ENCODE measurements around the gene MMP15. TPM values are rescaled to one million over a fixed set of nuclear protein-coding genes. Genes with fewer than 3 reads are reported as not detected.

The MMP15 gene
- total and polyA plus RNA-seq, 2 of the 13 experiments (the other 11 are each of a cell fraction or from before 2014, with no cell fraction given), result 35.2 to 44.9 TPM

GRCh38 chr16:58000706-58001676 is 24.6 kb upstream of the MMP15 start, which contains the start of gene USB1 (continued):
- TF ChIP-seq, protein P1, sequence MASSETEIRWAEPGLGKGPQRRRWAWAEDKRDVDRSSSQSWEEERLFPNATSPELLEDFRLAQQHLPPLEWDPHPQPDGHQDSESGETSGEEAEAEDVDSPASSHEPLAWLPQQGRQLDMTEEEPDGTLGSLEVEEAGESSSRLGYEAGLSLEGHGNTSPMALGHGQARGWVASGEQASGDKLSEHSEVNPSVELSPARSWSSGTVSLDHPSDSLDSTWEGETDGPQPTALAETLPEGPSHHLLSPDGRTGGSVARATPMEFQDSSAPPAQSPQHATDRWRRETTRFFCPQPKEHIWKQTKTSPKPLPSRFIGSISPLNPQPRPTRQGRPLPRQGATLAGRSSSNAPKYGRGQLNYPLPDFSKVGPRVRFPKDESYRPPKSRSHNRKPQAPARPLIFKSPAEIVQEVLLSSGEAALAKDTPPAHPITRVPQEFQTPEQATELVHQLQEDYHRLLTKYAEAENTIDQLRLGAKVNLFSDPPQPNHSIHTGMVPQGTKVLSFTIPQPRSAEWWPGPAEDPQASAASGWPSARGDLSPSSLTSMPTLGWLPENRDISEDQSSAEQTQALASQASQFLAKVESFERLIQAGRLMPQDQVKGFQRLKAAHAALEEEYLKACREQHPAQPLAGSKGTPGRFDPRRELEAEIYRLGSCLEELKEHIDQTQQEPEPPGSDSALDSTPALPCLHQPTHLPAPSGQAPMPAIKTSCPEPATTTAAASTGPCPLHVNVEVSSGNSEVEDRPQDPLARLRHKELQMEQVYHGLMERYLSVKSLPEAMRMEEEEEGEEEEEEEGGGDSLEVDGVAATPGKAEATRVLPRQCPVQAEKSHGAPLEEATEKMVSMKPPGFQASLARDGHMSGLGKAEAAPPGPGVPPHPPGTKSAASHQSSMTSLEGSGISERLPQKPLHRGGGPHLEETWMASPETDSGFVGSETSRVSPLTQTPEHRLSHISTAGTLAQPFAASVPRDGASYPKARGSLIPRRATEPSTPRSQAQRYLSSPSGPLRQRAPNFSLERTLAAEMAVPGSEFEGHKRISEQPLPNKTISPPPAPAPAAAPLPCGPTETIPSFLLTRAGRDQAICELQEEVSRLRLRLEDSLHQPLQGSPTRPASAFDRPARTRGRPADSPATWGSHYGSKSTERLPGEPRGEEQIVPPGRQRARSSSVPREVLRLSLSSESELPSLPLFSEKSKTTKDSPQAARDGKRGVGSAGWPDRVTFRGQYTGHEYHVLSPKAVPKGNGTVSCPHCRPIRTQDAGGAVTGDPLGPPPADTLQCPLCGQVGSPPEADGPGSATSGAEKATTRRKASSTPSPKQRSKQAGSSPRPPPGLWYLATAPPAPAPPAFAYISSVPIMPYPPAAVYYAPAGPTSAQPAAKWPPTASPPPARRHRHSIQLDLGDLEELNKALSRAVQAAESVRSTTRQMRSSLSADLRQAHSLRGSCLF (CRISPR knock-in tag; IDR thresholded peaks at IDR 0.05; ENCODE audit: borderline replicate concordance), result 0 out of 2 replicates have a peak, but pooled peaks have one; percentile 10
- TF ChIP-seq HOXA3 (CRISPR knock-in tag; IDR thresholded peaks at IDR 0.05) (peak; percentile 53; the same call in 1 of the 2 replicates), ZNF567 (CRISPR knock-in tag; IDR thresholded peaks at IDR 0.05; ENCODE audit: borderline replicate concordance) (no peak), ZNF331 (CRISPR knock-in tag; IDR thresholded peaks at IDR 0.05) (peak; percentile 75), ATM (IDR thresholded peaks at IDR 0.05; ENCODE audit: borderline replicate concordance) (no peak), ZFAT (CRISPR knock-in tag; conservative IDR thresholded peaks at IDR 0.05) (peak; percentile 22; the same call in 1 of the 2 replicates), MTF2 (CRISPR knock-in tag; IDR thresholded peaks at IDR 0.05; ENCODE audit: borderline replicate concordance) (peak; percentile 55; the same call in 1 of the 2 replicates), KMT2A (CRISPR knock-in tag; IDR thresholded peaks at IDR 0.05) (peak; percentile 73), ZNF136 (CRISPR knock-in tag; IDR thresholded peaks at IDR 0.05; ENCODE audit: low read depth) (0 out of 2 replicates have a peak, but pooled peaks have one; percentile 15), ZNF652 (CRISPR knock-in tag; IDR thresholded peaks at IDR 0.05; ENCODE audit: borderline replicate concordance, low read depth) (no peak), NFKB2 (CRISPR knock-in tag; IDR thresholded peaks at IDR 0.05; ENCODE audit: borderline replicate concordance) (no peak; the same call in 1 of the 2 replicates), NR0B2 (CRISPR knock-in tag; IDR thresholded peaks at IDR 0.05) (peak; percentile 48; the same call in 1 of the 2 replicates), NCOR1 (IDR thresholded peaks at IDR 0.05; ENCODE audit: borderline replicate concordance, low read length) (peak; percentile 71), GTF3A (CRISPR knock-in tag; conservative IDR thresholded peaks at IDR 0.05) (no peak), CREB3 (CRISPR knock-in tag; IDR thresholded peaks at IDR 0.05) (peak; percentile 58; the same call in 1 of the 2 replicates), ARNTL (CRISPR knock-in tag; IDR thresholded peaks at IDR 0.05) (peak; percentile 89), NAIF1 (CRISPR knock-in tag; IDR thresholded peaks at IDR 0.05; ENCODE audit: borderline replicate concordance) (no peak), ZNF468 (CRISPR knock-in tag; IDR thresholded peaks at IDR 0.05) (no peak), CENPX (CRISPR knock-in tag; IDR thresholded peaks at IDR 0.05) (no peak)
- TF ChIP-seq, protein P2, sequence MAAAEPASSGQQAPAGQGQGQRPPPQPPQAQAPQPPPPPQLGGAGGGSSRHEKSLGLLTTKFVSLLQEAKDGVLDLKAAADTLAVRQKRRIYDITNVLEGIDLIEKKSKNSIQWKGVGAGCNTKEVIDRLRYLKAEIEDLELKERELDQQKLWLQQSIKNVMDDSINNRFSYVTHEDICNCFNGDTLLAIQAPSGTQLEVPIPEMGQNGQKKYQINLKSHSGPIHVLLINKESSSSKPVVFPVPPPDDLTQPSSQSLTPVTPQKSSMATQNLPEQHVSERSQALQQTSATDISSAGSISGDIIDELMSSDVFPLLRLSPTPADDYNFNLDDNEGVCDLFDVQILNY (CRISPR knock-in tag; conservative IDR thresholded peaks at IDR 0.05), result no peak; the same call in 1 of the 2 replicates
- TF ChIP-seq, protein P3, sequence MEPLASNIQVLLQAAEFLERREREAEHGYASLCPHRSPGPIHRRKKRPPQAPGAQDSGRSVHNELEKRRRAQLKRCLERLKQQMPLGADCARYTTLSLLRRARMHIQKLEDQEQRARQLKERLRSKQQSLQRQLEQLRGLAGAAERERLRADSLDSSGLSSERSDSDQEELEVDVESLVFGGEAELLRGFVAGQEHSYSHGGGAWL (CRISPR knock-in tag; IDR thresholded peaks at IDR 0.05), result peak; percentile 9; the same call in 1 of the 2 replicates

All from HepG2 (cell line).